H1 (cell line): ENCODE measurements around the gene FLT1.

Experiments used
- ATF2 ChIP-seq: IDR thresholded peaks from 2 replicates; pipeline ENCODE4 v1.6.1; 2012; ENCODE audit warnings: low read length, inconsistent platforms
- CHD2 ChIP-seq: IDR thresholded peaks from 2 replicates; pipeline ENCODE4 v1.6.1; 2012; ENCODE audit warnings: low read length, improper control_type of control experiment
- CHD7 ChIP-seq: fragments of 300-600 bp; sonication (generic); IDR thresholded peaks from 2 replicates; pipeline ENCODE4 v1.7.1; 2012; ENCODE audit warnings: low read length, moderate library complexity, mild to moderate bottlenecking, inconsistent platforms; ENCODE audit not compliant: insufficient replicate concordance
- CTCF ChIP-seq, 3 experiments: IDR thresholded peaks; 1 replicate in 2 of 3; 2 replicates in 1 of 3; pipeline versions ENCODE4 v1.5.1 to v1.6.1; 2011; ENCODE audit warnings: low read length in 3 of 3, mild to moderate bottlenecking in 3 of 3, inconsistent platforms in 2 of 3, low read depth in 1 of 3, moderate library complexity in 1 of 3; ENCODE audit not compliant: insufficient read depth in 1 of 3; ENCODE audit errors: control extremely low read depth in 1 of 3
- EP300 ChIP-seq, 2 experiments: IDR thresholded peaks; 1 replicate in 1 of 2; 2 replicates in 1 of 2; pipeline ENCODE4 v1.6.1; 2011 to 2012; ENCODE audit warnings: low read depth in 2 of 2, low read length in 2 of 2, mild to moderate bottlenecking in 2 of 2, borderline replicate concordance in 1 of 2, inconsistent platforms in 1 of 2, moderate library complexity in 1 of 2
- POLR2A ChIP-seq, 2 experiments: IDR thresholded peaks; 1 replicate in 1 of 2; 2 replicates in 1 of 2; pipeline ENCODE4 v1.6.1; 2011; ENCODE audit warnings: low read depth in 2 of 2, low read length in 2 of 2, mild to moderate bottlenecking in 2 of 2; ENCODE audit errors: control extremely low read depth in 1 of 2
- POLR2AphosphoS5 ChIP-seq: IDR thresholded peaks from 2 replicates; pipeline ENCODE4 v1.6.1; 2011; ENCODE audit warnings: low read depth, low read length
- RAD21 ChIP-seq, 2 experiments: IDR thresholded peaks in 1 of 2; conservative IDR thresholded peaks in 1 of 2; 2 replicates each; pipeline ENCODE4 v1.6.1; 2011; ENCODE audit warnings: low read depth in 2 of 2, low read length in 2 of 2, improper control_type of control experiment in 1 of 2, inconsistent platforms in 1 of 2, mild to moderate bottlenecking in 1 of 2, moderate library complexity in 1 of 2
- YY1 ChIP-seq: IDR thresholded peaks from 2 replicates; pipeline ENCODE4 v1.6.1; 2011; ENCODE audit warnings: low read depth, mild to moderate bottlenecking, low read length
- ZNF274 ChIP-seq: IDR thresholded peaks from 2 replicates; pipeline ENCODE4 v1.7.0; 2012; ENCODE audit warnings: low read length, borderline replicate concordance; ENCODE audit errors: extremely low read depth

GRCh38 chr13:28536371-28536770 is 41.4 kb upstream of the FLT1 start:
- TF ChIP-seq CTCF (IDR thresholded peaks at IDR 0.05; ENCODE audit: control extremely low read depth in 1 of 3, insufficient read depth in 1 of 3, low read depth in 1 of 3, low read length in 3 of 3) = no peak
- no peak for TF ChIP-seq YY1
- TF ChIP-seq ATF2 = no peak
- TF ChIP-seq POLR2A (IDR thresholded peaks at IDR 0.05; ENCODE audit: control extremely low read depth in 1 of 2, low read depth in 2 of 2, low read length in 2 of 2) = no peak
- TF ChIP-seq CHD7 = no peak
- TF ChIP-seq RAD21 (IDR thresholded peaks at IDR 0.05 in 1 of 2, conservative IDR thresholded peaks at IDR 0.05 in 1 of 2; ENCODE audit: low read depth in 2 of 2, low read length in 2 of 2) = no peak
- no peak for TF ChIP-seq ZNF274
- TF ChIP-seq POLR2AphosphoS5 = no peak
- TF ChIP-seq EP300 (IDR thresholded peaks at IDR 0.05; ENCODE audit: borderline replicate concordance in 1 of 2, low read depth in 2 of 2, low read length in 2 of 2) = no peak
- TF ChIP-seq CHD2 = no peak
